ENCODE data around the gene NEB.

DNA sequence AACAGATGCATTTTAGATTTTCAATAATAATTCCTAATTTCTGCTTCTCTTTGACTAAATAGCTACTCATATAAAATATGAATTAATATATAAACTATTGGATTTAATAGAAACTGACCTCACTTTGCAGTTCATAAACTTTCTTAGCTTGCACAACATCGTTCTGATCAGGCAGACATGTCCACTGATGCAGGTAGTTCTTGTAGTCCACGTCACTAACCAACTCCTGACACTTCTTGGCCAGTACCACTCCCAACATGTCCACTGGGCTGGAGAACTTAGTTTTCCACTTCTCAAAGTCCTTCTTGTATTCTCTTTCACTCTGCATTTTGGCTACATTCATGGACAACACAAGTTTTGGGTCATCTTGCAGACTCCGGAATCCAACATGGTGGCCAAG lies 83.8 kb downstream of the NEB start:
- TF ChIP-seq, protein P1, sequence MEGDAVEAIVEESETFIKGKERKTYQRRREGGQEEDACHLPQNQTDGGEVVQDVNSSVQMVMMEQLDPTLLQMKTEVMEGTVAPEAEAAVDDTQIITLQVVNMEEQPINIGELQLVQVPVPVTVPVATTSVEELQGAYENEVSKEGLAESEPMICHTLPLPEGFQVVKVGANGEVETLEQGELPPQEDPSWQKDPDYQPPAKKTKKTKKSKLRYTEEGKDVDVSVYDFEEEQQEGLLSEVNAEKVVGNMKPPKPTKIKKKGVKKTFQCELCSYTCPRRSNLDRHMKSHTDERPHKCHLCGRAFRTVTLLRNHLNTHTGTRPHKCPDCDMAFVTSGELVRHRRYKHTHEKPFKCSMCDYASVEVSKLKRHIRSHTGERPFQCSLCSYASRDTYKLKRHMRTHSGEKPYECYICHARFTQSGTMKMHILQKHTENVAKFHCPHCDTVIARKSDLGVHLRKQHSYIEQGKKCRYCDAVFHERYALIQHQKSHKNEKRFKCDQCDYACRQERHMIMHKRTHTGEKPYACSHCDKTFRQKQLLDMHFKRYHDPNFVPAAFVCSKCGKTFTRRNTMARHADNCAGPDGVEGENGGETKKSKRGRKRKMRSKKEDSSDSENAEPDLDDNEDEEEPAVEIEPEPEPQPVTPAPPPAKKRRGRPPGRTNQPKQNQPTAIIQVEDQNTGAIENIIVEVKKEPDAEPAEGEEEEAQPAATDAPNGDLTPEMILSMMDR (conservative IDR thresholded peaks at IDR 0.05; ENCODE audit: low read depth, low read length): no peak
- no peak for TF ChIP-seq EZH2phosphoT487 (IDR thresholded peaks at IDR 0.05; ENCODE audit: borderline replicate concordance, low read length)
